Posterior vena cava (tissue), 2 donors: Measurements from ENCODE around the gene EXD2. TPM values are rescaled to one million over a fixed set of nuclear protein-coding genes. Genes with fewer than 3 reads are reported as not detected.
A peak's percentile ranks its signal among the peaks of the same experiment; 100 is the strongest.
"Not testable (repeated sequence)": the region's sequence is repeated elsewhere in the genome, so short reads cannot be mapped to it uniquely, and the experiment has no call there.

Experiments used
- DNase-seq: peaks from one replicate; pipeline ENCODE4 v3.0.0-alpha.2; 2020; ENCODE audit warnings: low spot score
- intact Hi-C, 2 donors: fragments of 100-400 bp; cut with DNase I; formaldehyde crosslinking; loops; one replicate each; pipeline versions ENCODE4 v1.14.1 to v1.14.2; 2022 to 2023
- total RNA-seq, 2 donors: library from RNA; stranded (reverse); fragmentation: NEBNext Ultra II Directional; extraction: Animal tissue kit (Norgen Biotek cat#: 25700); gene quantifications; one replicate each; pipeline ENCODE4 v1.2.1, GENCODE V29; 2021
- donor health status: DM: yes; HTN: yes; CAD: no.
- donor health status: DM: yes; HTN: yes; CAD: no.

EXD2 gene
- total RNA-seq, 2 donors from 2014 or later, result 17.9 to 21.0 TPM

DNA sequence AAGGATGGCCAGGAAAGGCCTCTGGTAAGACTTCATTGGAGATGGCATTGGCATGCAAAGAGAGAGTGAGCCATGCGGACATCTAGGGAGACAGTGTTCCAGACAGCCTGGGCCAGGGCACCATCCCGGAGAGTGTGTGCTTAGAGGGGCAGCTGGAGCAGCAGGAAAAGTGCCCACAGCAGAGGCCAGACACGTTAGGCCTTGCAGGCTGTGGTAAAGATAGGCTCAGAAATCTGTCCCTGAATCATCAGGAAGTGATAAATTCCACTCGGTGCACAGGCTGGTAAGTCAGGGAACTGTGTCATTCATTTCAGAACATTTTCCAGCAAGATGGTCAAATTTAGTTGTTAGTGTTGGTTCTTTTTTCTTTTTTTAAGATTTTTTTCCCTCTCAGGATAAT lies 77.5 kb downstream of the EXD2 start:
- intact Hi-C loops, result no loop called here
- no peak for DNase-seq

DNA sequence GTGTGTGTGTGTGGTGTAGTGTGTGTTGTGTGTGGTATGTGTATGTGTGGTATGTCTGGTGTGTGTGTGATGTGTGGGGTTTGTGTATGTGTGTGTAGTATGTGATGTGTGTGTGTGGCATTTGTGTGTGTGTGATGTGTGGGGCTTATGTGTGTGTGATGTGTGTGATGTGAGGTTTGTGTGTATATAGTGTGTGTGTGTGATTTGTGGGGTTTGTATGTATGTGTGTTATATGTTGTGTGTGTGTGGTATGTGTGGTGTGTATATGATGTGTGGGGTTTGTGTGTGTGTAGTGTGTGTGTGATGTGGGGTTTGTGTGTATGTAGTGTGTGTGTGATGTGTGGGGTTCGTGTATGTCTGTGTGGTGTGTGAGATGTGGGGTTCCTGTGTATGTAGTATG lies 78.1 kb downstream of the EXD2 start:
- intact Hi-C loops, result no loop called here

DNA sequence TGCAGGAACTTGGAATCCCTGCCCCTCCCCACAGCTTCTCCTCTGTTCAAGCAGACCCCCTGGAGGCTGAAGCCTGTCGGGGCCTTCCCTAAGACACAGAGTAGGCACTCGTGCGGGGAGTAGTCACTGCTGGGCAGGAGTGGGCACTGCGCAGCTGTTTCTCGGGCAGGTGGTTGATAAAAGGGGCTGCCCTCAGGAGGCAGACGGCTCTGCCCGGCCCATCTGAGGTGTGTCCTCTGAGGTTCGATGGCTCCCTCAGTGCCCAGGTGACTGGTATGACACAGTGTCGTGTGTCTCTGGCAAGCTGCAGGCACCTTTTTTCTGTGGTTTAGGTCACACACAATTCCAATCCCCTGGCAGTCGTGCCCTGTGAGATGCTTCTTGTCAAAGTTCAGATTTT lies 78.8 kb downstream of the EXD2 start:
- peak; percentile 64 for DNase-seq
- intact Hi-C loops, result no loop called here

More for the DNA sequence above, 78.1 kb downstream of the EXD2 start:
- no peak for DNase-seq

DNA sequence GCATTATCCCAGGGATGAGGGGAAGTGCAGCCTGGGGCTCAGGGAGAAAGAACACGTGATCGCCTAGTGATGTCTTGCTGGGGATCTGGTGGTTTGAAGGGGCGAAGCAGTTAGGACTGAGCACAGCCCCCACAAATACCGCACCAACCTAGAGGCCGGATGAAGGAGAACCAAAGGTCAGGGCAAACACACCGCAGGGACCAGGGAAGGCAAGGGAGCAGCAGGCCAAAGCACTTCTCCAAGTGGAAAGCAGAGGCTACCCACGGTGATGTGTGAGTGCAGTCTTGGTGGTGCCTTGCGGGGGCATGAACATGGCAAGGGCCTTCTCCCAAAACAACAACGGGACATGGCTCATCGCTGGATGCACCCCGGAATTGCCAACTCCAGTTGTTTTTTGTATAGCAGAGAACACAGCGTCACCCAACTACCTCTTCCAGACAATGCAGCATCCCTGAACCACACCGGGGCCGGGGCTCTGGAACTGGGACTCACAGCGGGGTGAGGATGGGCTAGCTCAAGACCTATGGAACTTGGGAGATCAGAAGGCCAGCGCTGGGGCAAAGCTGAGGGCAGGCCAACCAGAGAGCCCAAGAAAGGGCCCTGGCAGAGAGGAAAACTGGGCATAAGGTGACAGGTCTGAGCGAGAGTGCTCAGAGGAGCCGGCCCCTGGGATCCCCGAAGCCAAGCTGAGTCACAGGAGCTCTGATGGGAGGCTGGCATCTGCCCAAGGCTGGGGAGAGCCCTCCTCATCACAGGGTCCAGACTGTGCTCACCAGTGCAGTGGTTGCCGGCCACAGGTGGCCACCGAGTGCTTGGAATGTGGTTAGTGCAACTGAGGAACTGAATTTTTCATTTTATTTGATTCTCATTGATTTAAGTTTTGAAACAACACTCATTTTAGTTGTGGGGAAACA lies 79.8 kb downstream of the EXD2 start:
- intact Hi-C loops, result no loop called here
- DNase-seq, result peak; percentile 72

DNA sequence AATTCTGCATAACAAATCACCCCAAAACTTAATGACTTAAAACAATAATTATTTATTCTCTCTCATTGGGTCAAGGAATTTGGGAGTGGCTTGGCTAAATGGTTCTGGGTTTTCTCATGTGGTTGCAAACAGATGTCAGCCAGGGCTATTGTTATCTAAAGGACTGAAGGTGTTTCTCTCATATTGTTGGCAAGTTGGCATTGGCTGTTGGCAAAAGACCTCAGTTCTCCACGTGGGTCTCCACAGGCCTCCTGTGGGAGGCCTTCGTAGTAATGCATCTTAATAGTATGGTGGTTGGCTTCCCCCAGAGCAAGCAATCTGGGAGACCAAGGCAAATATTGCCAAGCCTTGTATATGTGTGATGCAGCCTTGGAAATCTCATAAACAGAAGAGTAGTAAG lies 83.0 kb downstream of the EXD2 start:
- intact Hi-C loops, result no loop called here
- DNase-seq, result no peak

DNA sequence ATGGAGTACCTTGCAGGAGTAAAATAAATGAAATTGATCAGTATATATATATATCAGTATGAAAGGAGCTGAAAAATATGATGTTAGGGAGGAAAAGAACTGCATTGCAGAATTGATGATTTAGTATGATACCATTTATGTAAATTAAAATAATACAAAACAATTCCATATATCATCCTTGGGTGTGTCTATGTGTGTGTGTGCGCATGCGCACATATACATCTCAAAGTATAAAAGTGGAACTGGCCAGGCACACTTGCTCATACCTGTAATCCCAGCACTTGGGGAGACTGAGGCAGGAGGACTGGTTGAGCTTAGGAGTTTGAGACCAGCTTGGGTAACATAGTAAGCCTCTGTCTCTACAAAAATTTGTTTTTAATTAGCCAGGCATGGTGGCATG lies 84.0 kb downstream of the EXD2 start:
- intact Hi-C loops, result no loop called here

DNA sequence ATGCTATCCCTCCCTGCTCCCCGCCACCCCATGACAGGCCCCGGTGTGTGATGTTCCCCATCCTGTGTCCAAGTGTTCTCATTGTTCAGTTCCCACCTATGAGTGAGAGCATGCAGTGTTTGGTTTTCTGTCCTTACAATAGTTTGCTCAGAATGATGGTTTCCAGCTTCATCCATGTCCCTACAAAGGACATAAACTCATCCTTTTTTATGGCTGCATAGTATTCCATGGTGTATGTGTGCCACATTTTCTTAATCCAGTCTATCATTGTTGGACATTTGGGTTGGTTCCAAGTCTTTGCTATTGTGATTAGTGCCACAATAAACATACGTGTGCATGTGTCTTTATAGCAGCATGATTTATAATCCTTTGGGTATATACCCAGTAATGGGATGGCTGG lies 86.1 kb downstream of the EXD2 start:
- intact Hi-C loops, result not testable (repeated sequence)
- peak; percentile 18 for DNase-seq

More for the DNA sequence above, 84.0 kb downstream of the EXD2 start:
- no peak for DNase-seq

DNA sequence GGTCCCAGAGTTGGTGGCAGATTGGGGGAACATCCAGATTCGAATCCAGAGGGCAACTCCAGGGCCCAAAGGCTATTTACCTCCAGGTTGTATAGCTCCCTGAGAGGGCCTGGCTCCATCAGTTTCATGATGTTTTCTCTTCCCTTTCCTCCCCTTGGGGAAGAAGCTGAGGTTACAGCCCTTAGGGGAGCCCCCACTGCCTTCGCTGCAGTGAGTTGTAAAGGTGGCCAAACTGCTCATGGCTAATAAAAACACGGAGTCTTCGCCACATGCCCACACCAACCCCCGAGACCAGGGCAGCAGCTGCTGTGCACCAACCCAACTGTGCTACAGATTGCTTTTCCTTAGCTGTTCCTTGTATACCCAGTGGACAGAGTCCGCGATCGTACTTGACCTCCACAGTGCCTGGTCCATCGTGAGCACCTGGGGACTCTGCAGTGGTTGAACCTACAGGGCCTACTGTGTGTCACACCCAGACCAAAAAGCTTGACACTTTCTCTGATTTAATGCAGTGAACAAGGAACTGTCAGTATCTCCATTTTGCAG lies 89.5 kb downstream of the EXD2 start:
- DNase-seq, result no peak
- intact Hi-C loops, result no loop called here

DNA sequence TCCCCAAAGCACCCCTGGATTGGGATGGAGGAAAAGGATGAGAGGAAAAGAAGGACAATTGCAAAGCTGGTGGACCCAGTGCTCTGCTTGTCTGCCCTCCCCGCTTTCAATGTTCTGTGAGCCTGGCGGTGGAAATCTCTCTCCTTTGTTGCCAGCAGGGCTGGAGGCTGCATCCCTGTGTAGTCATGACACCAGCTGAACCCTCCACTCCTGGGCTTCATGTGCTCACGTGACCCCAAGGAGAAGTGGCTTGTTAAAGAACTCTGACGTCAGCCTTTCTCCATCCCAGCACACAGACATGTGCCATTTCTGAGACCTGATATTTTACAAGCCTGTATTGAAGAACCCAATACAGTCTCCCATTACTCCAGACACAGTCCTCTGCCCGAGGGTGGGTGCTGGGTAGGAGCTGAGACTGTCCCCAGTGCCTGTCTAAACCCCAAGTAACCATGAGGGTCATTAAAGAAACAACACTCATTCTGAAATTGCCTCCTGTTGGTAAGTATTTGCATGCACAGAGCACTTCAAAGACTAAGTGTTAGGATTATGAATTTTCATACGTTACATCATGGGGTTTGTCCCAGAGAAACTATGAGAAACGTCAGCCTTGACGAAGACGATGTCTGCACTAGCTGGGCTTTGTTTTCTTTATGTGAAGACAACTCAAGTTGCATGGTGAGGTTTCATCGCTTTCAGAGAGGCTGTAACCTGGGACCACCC lies 90.3 kb downstream of the EXD2 start:
- no peak for DNase-seq
- intact Hi-C loops, result no loop called here

DNA sequence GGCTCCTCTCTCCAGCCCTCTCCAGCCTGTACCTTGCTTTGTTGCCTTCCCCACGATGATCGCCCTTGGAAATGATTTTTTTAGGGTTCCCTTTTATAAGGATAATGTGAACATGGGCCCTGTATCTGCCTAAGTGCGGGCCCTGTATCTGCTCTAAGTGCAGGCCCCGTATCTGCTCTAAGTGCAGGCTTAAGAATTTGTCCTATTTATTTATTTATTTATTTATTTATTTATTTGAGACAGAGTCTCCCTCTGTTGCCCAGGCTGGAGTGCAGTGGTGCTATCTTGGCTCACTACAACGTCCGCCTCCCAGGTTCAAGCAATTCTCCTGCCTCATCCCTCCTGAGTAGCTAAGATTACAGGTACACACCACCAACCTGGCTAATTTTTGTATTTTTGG lies 91.2 kb downstream of the EXD2 start:
- intact Hi-C loops, result no loop called here
- no peak for DNase-seq

DNA sequence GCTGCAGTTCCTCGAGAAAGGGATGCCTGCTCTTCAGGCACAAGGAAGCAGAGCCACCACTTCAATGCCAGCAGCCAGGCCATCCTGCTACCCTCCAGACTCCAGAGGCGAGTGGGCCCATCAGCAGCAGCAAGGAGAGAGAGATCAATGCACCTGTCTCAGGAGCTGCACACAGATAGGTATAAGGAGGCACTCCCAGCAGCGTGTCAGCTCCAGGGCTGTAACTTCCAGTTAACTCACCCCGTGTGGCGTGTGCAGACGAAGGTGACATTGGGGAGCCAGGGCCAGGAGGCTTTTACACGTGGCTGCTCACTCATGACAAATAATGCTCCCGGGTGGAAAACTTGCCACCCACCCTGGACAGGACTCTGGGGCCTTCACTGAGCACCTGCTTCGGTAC lies 92.9 kb downstream of the EXD2 start:
- no peak for DNase-seq
- intact Hi-C loops, result no loop called here

DNA sequence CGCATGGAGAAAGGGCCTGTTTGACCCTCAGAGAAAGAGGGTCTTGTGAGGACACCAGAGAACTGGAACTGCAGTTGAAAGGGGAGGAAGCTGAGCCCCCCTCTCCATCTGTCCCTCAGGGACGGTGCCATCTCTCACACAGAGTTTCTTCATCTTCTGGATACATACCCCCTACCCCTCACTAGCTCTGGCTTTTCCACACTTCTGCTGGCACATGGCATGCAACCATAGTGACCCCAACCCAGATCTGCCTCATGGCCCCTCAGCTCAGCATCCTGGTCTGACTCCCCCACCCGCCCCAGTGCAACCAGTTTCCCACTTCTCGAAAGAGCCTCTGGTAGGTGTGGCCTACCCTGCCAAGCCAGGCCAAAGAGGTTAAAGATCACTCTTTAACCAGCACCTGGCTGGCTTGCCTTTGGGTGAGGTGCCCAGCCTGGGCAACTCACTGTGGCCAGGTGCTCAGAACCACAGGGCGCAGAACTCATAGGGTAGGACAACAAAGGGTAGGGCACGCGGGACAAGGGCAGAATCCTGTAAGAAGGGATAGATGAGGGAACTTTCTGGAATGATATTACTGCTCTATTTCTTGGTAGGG lies 94.5 kb downstream of the EXD2 start:
- intact Hi-C loops, result no loop called here
- no peak for DNase-seq

DNA sequence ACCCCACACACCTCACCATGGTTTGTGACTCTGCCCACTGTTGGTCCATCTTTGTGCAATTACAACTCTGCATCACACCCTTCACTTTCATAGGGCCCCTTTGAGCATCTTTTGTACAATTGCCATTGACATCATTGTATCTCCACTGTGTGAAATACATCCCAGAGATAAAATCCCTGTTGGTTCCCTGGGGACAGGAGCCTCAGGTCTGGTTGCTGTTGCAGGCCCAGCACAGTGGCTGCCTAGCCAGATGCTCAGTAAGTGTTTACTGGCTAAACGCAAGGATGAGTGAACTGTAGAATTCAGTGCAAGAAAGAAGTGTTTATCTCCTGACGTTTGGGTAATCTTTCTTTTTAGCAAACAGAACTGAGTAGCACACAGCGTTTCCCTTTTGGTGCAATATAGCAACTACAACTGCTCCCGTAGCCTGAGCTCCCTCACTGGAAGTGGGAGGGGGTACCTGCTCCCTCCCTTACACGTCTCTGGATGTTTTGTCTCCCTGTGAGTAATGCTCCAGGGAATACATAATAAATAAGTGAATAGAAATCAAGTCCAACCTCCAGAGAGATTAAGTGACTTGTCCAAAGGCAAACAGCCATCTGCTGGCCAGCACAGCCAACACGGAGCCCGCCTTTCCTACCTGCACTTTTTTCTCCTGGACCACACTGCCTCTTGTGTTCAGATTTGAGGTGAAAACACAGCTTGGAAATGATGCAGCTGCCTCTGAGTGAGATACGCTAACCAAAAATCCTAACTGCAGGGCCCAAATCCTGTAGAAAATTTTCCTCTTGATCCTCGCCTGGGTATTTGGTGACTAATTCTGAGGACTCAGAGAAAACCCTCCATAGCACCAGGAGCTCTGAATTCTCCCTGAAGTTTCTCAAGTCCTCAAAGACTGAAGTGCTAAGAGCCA lies 96.1 kb downstream of the EXD2 start:
- intact Hi-C loops, result no loop called here
- no peak for DNase-seq

DNA sequence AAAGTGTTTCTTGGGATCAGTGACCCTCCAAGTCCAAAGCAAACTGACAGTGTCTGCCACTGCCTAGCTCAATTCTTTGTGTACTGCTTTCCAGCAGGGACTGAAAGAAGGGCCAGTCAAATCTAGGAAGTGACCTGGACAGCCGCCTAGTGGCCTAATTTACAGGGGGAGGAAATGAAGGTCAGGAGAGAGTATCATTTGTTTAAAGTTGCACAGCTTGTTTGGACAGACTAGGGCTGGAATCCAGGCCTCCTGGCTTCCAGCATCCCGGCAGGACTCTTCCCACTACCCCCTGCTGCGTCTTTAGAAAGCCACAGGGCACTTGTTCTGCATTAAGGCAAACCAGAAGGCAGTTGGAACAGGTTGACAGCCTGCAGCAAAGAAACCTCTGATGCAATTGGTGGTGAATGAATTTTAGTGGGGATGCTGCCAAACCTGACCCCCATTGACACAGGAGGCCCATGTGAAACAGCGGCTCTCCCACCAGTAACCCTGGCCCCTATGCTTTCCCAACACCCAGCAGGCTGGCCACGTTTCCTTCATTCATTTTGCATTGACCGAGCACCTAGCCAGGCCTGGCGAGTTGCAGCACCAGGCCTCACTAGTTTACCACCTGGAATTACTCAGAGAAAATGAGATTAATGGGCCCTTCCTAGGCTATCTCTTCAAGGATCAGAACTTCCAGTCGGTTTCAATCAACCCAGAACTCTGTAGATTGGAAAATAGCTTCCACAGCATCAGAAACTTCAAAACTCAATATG lies 96.9 kb downstream of the EXD2 start:
- intact Hi-C loops, result no loop called here
- no peak for DNase-seq

DNA sequence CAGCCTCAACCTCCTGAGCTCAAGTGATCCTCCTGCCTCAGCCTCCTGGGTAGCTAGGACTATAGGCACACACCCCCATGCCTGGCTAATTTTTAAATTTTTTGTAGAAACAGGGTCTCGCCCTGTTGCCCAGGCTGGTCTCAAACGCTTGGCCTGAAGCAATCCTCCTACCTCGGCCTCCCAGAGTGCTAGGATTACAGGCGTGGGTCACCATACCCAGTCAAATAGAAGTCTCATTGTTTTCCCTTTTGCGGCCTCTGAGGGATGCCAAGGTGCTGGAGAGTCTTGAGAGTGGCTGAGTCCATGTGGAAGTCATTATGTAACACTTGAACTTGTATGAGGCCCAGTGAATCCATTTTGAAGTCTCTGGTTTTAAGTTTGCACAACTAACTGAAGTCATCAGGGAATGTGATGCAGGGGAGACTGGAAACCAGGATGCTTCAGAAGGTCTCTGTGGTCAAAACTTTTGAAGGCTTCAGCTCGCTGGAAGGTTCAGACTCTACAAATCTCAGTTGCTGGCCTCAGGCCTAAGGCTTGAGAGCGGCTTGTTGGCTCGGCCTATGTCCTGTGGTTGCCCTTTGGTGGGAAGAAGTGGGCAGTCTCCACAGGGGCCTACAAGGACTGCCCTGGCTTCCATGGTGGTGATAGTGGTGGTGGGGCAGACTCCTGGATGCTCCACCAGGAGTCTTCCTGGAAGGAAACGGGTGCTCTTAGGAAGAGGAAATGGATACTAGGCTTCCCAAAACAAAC lies 97.8 kb downstream of the EXD2 start:
- DNase-seq, result no peak
- intact Hi-C loops, result no loop called here

DNA sequence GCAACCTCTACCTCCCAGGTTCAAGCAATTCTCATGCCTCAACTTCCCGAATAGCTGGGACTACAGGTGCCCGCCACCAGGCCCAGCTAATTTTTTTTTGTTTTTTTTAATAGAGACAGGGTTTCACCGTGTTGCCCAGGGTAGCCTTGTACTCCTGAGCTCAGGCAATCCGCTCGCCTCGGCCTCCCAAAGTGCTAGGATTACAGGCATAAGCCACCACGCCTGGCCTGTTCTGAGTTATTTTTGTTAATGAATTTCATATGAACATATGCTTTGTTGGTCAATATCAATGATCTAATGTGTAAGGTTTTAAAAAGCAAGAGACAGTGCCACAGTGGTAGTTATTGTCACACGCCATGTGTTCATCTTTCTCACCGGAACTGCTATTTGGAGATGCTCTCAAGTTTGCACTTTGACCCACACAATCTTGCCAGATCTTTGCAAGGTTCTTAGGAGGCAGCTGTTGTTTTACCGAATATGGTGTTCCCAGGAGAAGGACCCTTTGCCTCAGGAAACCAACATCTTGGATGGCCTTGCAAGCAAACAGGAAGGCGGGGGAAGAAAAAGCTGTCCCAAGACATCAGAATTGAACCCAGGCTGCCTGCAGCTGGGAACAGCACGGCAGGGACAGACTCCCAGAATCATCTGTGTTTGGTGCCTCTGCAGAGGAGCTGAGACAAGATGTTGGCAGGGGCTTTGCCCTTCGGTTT lies 98.7 kb downstream of the EXD2 start:
- intact Hi-C loops, result no loop called here
- no peak for DNase-seq

DNA sequence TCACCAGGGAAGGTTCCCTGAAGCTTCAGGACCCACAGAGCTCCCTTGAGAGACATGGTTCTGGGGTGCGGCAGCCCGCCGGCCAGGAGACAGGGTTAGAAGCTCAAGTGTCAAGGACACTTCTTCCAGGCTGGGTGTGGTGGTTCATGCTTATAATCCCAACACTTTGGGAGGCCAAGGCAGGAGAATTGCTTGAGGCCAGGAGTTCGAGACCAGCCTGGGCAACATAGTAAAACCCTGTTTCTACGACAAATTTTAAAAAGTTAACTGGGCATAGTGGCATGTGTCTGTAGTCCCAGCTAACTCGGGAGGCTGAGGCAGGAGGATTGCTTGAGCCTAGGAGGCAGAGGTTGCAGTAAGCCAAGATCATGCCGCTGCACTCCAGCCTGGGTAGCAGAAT lies 99.6 kb downstream of the EXD2 start:
- intact Hi-C loops, DNase-seq: not testable (repeated sequence)
